Activated T-helper 1 cell treated with anti-CD3 and anti-CD28 coated beads, Interleukin-2, amount 50 U/mL, for 16 hours (primary cell): ENCODE data around the gene RGS21.

ENCODE experiments used
- DNase-seq, 2 donors: peaks; one replicate each; pipeline ENCODE4 v3.0.0-alpha.2; 2020; ENCODE audit warnings: low read depth in 1 of 2, low spot score in 1 of 2

The RGS21 gene

GRCh38 chr1:192378276-192378675 lies 61.5 kb downstream of the RGS21 start:
- DNase-seq, result no peak

GRCh38 chr1:192378878-192379277 lies 62.1 kb downstream of the RGS21 start:
- no peak for DNase-seq

- no peak for DNase-seq
Measured at GRCh38 chr1:192379554-192379953, 62.8 kb downstream of the RGS21 start.

GRCh38 chr1:192382758-192383157 lies 66.0 kb downstream of the RGS21 start:
- DNase-seq, result no peak

GRCh38 chr1:192386051-192386650 lies 69.4 kb downstream of the RGS21 start:
- no peak for DNase-seq

GRCh38 chr1:192395211-192395610 lies 78.4 kb downstream of the RGS21 start:
- DNase-seq, result no peak

- no peak for DNase-seq
Measured at GRCh38 chr1:192395895-192396294, 79.1 kb downstream of the RGS21 start.

- DNase-seq, result no peak
Measured at GRCh38 chr1:192399161-192399560, 82.4 kb downstream of the RGS21 start.

GRCh38 chr1:192401825-192402224 lies 85.0 kb downstream of the RGS21 start:
- no peak for DNase-seq

GRCh38 chr1:192402571-192402970 lies 85.8 kb downstream of the RGS21 start:
- no peak for DNase-seq

GRCh38 chr1:192407206-192407605 lies 90.4 kb downstream of the RGS21 start:
- DNase-seq, result no peak
